GM12878 (cell line): ENCODE data around the gene HAP1. TPM values are rescaled to one million over a fixed set of nuclear protein-coding genes. Genes with fewer than 3 reads are reported as not detected.
"Not testable (repeated sequence)": the region's sequence is repeated elsewhere in the genome, so short reads cannot be mapped to it uniquely, and the experiment has no call there.

Source experiments
- ATAC-seq: fragments of 200-7000 bp; cut with Tn5 transposase; 3 replicates; pipeline ENCODE4 v1.9.1; 2020; ENCODE audit warnings: mild to moderate bottlenecking, moderate library complexity
- BruUV-seq: library from RNA; stranded (reverse); fragments of 400-500 nt; replicated peaks from 2 replicates; lab custom pipeline; 2021; lab: Mats Ljungman, UMichigan
- CTCF ChIA-PET: fragments of 300-600 bp; sonication (Branson Sonifier 250); formaldehyde crosslinking; extraction: SDS; loops from one replicate; lab custom pipeline; 2021; ENCODE audit warnings: inconsistent platforms; lab: Yijun Ruan, JAX
- POLR2A ChIA-PET: fragments of 350-600 bp; formaldehyde crosslinking; extraction: SDS; loops from one replicate; lab custom pipeline; 2021; ENCODE audit warnings: inconsistent platforms; lab: Charles Lee
- RAD21 ChIA-PET: fragments of 300-600 bp; sonication (Branson Sonifier 250); formaldehyde crosslinking; loops from one replicate; lab custom pipeline; 2023; ENCODE audit warnings: antibody characterized with exemption; ENCODE audit not compliant: unreplicated experiment; lab: Charles Lee
- SMC1A ChIA-PET: fragments of 300-600 bp; sonication (Branson Sonifier 250); formaldehyde crosslinking; loops from one replicate; lab custom pipeline; 2023; ENCODE audit not compliant: unreplicated experiment, uncharacterized antibody; lab: Charles Lee
- DNase-seq: peaks from one replicate; pipeline ENCODE4 v3.0.0-alpha.2; 2011; ENCODE audit warnings: low read depth, low spot score
- FAIRE-seq: peaks from 3 replicates; lab custom pipeline; 2011; peaks lifted over from hg19 to GRCh38; lab: Jason Lieb, UNC
- H2AFZ ChIP-seq: 2 replicates; pipeline ENCODE4 v1.6.0; 2011; ENCODE audit warnings: low read depth, low read length, control low read depth; ENCODE audit not compliant: control insufficient read depth
- H3K27ac ChIP-seq: 2 replicates; pipeline ENCODE4 v1.5.1; 2011; ENCODE audit warnings: control low read depth; ENCODE audit not compliant: control insufficient read depth, insufficient read depth
- H3K27me3 ChIP-seq, 2 experiments: replicated peaks in 1 of 2; 2 replicates each; pipeline versions ENCODE4 v1.6.0 to v1.6.1; 2011; ENCODE audit warnings: low read length in 1 of 2; ENCODE audit not compliant: control insufficient read depth in 2 of 2, insufficient read depth in 2 of 2
- H3K36me3 ChIP-seq, 2 experiments: 2 replicates each; pipeline ENCODE4 v1.5.1; 2011; ENCODE audit warnings: low read length in 1 of 2; ENCODE audit not compliant: control insufficient read depth in 2 of 2, insufficient read depth in 2 of 2
- H3K4me1 ChIP-seq: 2 replicates; pipeline ENCODE4 v1.6.1; 2011; ENCODE audit warnings: mild to moderate bottlenecking, low read length, moderate library complexity, mixed read lengths; ENCODE audit not compliant: control insufficient read depth, insufficient read depth
- H3K4me2 ChIP-seq: 2 replicates; pipeline ENCODE4 v1.6.0; 2011; ENCODE audit warnings: control low read depth; ENCODE audit not compliant: control insufficient read depth, insufficient read depth
- H3K4me3 ChIP-seq: fragments of 200-600 bp; sonication (generic); 2 replicates; pipeline ENCODE4 v1.5.1; 2016
- H3K79me2 ChIP-seq: 2 replicates; pipeline ENCODE4 v1.6.0; 2011; ENCODE audit warnings: low read length; ENCODE audit not compliant: control insufficient read depth, insufficient read depth
- H3K9ac ChIP-seq: 2 replicates; pipeline ENCODE4 v1.8.0; 2011; ENCODE audit warnings: low read length, control low read depth, mixed read lengths; ENCODE audit not compliant: control insufficient read depth, insufficient read depth
- H3K9me3 ChIP-seq: replicated peaks from 3 replicates; pipeline ENCODE4 v1.5.1; 2011; ENCODE audit warnings: mild to moderate bottlenecking, low read length; ENCODE audit not compliant: control insufficient read depth, insufficient read depth
- H4K20me1 ChIP-seq: 2 replicates; pipeline ENCODE4 v1.6.0; 2011; ENCODE audit not compliant: control insufficient read depth, insufficient read depth
- ASH2L ChIP-seq: fragments of 300-600, 200-600 bp; sonication (generic); IDR thresholded peaks from 2 replicates; pipeline ENCODE4 v1.6.1; 2017; ENCODE audit warnings: low read depth, mild to moderate bottlenecking, borderline replicate concordance
- BACH1 ChIP-seq: fragments of 450-650 bp; IDR thresholded peaks from 2 replicates; pipeline ENCODE4 v1.6.1; 2017; ENCODE audit warnings: mild to moderate bottlenecking, borderline replicate concordance
- BMI1 ChIP-seq: fragments of 450-650 bp; IDR thresholded peaks from 2 replicates; pipeline ENCODE4 v1.6.1; 2016; ENCODE audit warnings: mild to moderate bottlenecking, moderate library complexity, borderline replicate concordance
- CBFB ChIP-seq: IDR thresholded peaks from 2 replicates; pipeline ENCODE4 v1.6.1; 2016; ENCODE audit warnings: antibody characterized with exemption, low read depth
- GATAD2B ChIP-seq: fragments of 450-650 bp; conservative IDR thresholded peaks from 2 replicates; pipeline ENCODE4 v1.6.1; 2017; ENCODE audit warnings: low read depth, mild to moderate bottlenecking, moderate library complexity
- KLF5 ChIP-seq: fragments of 450-650 bp; IDR thresholded peaks from 2 replicates; pipeline ENCODE4 v1.6.1; 2014; ENCODE audit warnings: mild to moderate bottlenecking; ENCODE audit not compliant: partially characterized antibody
- MYB ChIP-seq: fragments of 150-350 bp; IDR thresholded peaks from 2 replicates; pipeline ENCODE4 v1.6.1; 2014; ENCODE audit warnings: mild to moderate bottlenecking, low read depth, low read length, borderline replicate concordance
- TARDBP ChIP-seq: IDR thresholded peaks from 2 replicates; pipeline ENCODE4 v1.6.1; 2016; ENCODE audit warnings: borderline replicate concordance
- YBX1 ChIP-seq: fragments of 450-650 bp; IDR thresholded peaks from 2 replicates; pipeline ENCODE4 v1.6.1; 2016; ENCODE audit warnings: antibody characterized with exemption
- YY1 ChIP-seq: IDR thresholded peaks from 2 replicates; pipeline ENCODE4 v1.6.1; 2011; ENCODE audit warnings: low read depth, mild to moderate bottlenecking, low read length
- WGBS: methylation state at CpG from one replicate; pipeline ENCODE4 v1.1.6; 2016; ENCODE audit warnings: low lambda C conversion rate; ENCODE audit not compliant: insufficient replicate concordance, insufficient coverage; ENCODE audit errors: missing lambda C conversion rate; 5-methylcytosine and 5-hydroxymethylcytosine counted together
- in situ Hi-C: fragments of 300-500 bp; cut with MboI; formaldehyde crosslinking; loops from 9 replicates; pipeline ENCODE4 v1.14.3; 2018; ENCODE audit warnings: mixed read lengths
- intact Hi-C: fragments of 100-400 bp; cut with micrococcal nuclease; formaldehyde crosslinking; loops from one replicate; pipeline ENCODE4 v1.14.2; 2022; ENCODE audit not compliant: unreplicated experiment
- polyA plus RNA-seq, 11 experiments: library from polyadenylated mRNA; depleted of rRNA in 4 of 11; unstranded in 6 of 11; stranded (reverse) in 5 of 11; fragments of >200 nt; fragmentation: Nextera tagmentation in 4 of 11; fragmentation: Illumina TruSeq in 1 of 11; extraction: Ambion mirVana in 4 of 11; extraction: Trizol in 1 of 11; gene quantifications; 1 replicate in 1 of 11; 2 replicates in 10 of 11; pipeline versions ENCODE4 v1.2.1 to v1.2.3, GENCODE V29; 2011 to 2016; ENCODE audit warnings: inconsistent platforms in 2 of 11, missing spikeins in 2 of 11, low read depth in 1 of 11
- total RNA-seq, 4 experiments: library from RNA; depleted of rRNA in 3 of 4; stranded (reverse); fragments of >200 nt in 3 of 4; fragmentation: Illumina TruSeq in 1 of 4; extraction: Trizol in 1 of 4; gene quantifications; 2 replicates each; pipeline versions ENCODE4 v1.2.1 to v1.2.3, GENCODE V29; 2013 to 2021
- TF ChIP-seq, protein P1 (sequence below): fragments of 150-350 bp; IDR thresholded peaks from 2 replicates; pipeline ENCODE4 v1.6.1; 2016; ENCODE audit warnings: low read depth, low read length

The HAP1 gene
- total and polyA plus RNA-seq, 10 of the 15 experiments (the other 5 are each of a cell fraction or from before 2014, with no cell fraction given), result not detected

- not testable (repeated sequence) for H3K4me2 ChIP-seq
- CTCF ChIA-PET, result interaction anchor here (1.5 to 2.0 kb wide), 2 partner anchors 10 to 20 kb away, joined by 7 to 10 read pairs; no protein-coding TSS in a partner anchor
These were observed 48.7 kb downstream of the HAP1 start for GRCh38 chr17:41685753-41686152.

DNA sequence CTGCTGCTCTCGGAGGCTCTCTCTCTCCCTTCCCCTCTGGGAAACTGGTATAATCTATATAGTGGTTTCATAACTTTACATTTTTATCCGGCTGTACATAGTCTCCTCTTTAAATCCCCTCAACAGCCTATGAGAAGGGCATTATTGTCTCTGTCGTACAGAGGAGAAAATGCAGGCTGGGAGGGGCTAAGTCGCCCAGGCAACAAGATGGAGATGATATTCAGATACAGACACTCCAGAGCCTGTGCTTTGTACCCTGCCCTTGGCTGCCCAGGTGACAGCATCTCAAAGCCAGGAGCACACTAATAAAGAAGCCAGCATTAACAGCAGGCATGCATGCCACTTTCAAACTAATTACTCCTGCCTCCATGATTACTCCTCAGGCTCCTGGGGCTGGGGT is 50.4 kb downstream of the HAP1 start:
- FAIRE-seq (no peak), DNase-seq (no peak), ATAC-seq (no peak)
- Histone ChIP-seq H3K9me3 (no peaks in the 10 kb centered on the region), H3K79me2 (peaks cover 3% of the 10 kb centered on the region), H3K27ac (no peak overlapping the region), H3K27me3 (no peaks in the 10 kb centered on the region), H3K9ac (no peak overlapping the region), H3K4me1 (no peaks in the 10 kb centered on the region), H3K4me3 (no peak overlapping the region), H3K4me2 (no peak overlapping the region), H4K20me1 (no peaks in the 10 kb centered on the region), H2AFZ (no peak overlapping the region), H3K36me3 (no peaks in the 10 kb centered on the region)
- SMC1A ChIA-PET, result interaction anchor here (0.9 to 2.3 kb wide), 4 partner anchors 14 to 21 kb away, joined by 3 to 11 read pairs (median 4); no protein-coding TSS in a partner anchor
- in situ Hi-C loops (loop anchor here (25.0 kb wide), 2 partner anchors 1528 to 1678 kb away; partner anchors contain the start of gene TMEM106A), intact Hi-C loops (no loop called here)
- WGBS, result 46% methylated on average over 4 of the region's 4 CpGs
- BruUV-seq, result no TSS peak
- CTCF ChIA-PET, result interaction anchor here (9.5 kb wide), 1 partner anchor 16 kb away, joined by 170 read pairs; no protein-coding TSS in a partner anchor
- RAD21 ChIA-PET, result no interaction called here
- TF ChIP-seq MYB (no peak), YBX1 (no peak), TARDBP (no peak), BMI1 (no peak), YY1 (no peak), ASH2L (no peak), CBFB (no peak), KLF5 (no peak), BACH1 (no peak), GATAD2B (no peak)
- TF ChIP-seq, protein P1, sequence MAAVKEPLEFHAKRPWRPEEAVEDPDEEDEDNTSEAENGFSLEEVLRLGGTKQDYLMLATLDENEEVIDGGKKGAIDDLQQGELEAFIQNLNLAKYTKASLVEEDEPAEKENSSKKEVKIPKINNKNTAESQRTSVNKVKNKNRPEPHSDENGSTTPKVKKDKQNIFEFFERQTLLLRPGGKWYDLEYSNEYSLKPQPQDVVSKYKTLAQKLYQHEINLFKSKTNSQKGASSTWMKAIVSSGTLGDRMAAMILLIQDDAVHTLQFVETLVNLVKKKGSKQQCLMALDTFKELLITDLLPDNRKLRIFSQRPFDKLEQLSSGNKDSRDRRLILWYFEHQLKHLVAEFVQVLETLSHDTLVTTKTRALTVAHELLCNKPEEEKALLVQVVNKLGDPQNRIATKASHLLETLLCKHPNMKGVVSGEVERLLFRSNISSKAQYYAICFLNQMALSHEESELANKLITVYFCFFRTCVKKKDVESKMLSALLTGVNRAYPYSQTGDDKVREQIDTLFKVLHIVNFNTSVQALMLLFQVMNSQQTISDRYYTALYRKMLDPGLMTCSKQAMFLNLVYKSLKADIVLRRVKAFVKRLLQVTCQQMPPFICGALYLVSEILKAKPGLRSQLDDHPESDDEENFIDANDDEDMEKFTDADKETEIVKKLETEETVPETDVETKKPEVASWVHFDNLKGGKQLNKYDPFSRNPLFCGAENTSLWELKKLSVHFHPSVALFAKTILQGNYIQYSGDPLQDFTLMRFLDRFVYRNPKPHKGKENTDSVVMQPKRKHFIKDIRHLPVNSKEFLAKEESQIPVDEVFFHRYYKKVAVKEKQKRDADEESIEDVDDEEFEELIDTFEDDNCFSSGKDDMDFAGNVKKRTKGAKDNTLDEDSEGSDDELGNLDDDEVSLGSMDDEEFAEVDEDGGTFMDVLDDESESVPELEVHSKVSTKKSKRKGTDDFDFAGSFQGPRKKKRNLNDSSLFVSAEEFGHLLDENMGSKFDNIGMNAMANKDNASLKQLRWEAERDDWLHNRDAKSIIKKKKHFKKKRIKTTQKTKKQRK, result no peak
- POLR2A ChIA-PET, result interaction anchor here (0.6 to 1.3 kb wide), 2 partner anchors 16 to 18 kb away, joined by 3 read pairs; no protein-coding TSS in a partner anchor

More at GRCh38 chr17:41685753-41686152, 48.7 kb downstream of the HAP1 start:
- FAIRE-seq, H3K4me3 ChIP-seq, H3K4me1 ChIP-seq, RAD21 ChIA-PET, H3K27ac ChIP-seq, intact Hi-C loops, H2AFZ ChIP-seq, POLR2A ChIA-PET, ATAC-seq, H3K9me3 ChIP-seq, H3K9ac ChIP-seq, DNase-seq, H3K27me3 ChIP-seq, BruUV-seq: not testable (repeated sequence)
- SMC1A ChIA-PET, result interaction anchor here (1.4 to 2.3 kb wide), 2 partner anchors 15 to 18 kb away, joined by 4 to 11 read pairs; no protein-coding TSS in a partner anchor
- Histone ChIP-seq H4K20me1 (peaks cover 14% of the 10 kb centered on the region), H3K36me3 (peaks cover 3 to 12% of the 10 kb centered on the region in 2 experiments), H3K79me2 (peaks cover 20% of the 10 kb centered on the region)
- WGBS, result 75% methylated on average over 13 of the region's 13 CpGs
- in situ Hi-C loops, result loop anchor here (25.0 kb wide), 2 partner anchors 1527 to 1677 kb away; partner anchors contain the start of gene TMEM106A
